ENCODE measurements around the gene ATP5MC3. TPM values are rescaled to one million over a fixed set of nuclear protein-coding genes. Genes with fewer than 3 reads are reported as not detected.

ATP5MC3 gene
- polyA plus RNA-seq, 3 donors from 2014 or later = 377 to 560 (median 464) TPM

DNA sequence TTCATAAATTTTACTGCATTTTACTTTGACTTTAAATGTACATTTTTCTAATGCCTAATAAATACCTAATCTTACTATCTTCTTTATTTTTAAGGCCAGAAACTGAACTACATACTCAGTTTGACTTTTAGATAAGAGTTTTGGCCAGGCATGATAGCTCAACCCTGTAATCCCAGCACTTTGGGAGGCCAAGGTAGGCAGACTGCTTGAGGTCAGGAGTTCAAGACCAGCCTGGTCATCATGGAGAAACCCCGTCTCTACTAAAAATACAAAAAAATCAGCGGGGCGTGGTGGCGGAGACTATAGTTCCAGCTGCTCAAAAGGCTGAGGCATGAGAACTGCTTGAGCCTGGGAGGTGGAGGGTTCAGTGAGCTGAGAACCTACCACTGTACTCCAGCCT, 22.6 kb downstream of the ATP5MC3 start:
- H3K4me3 Mint-ChIP-seq = no peak overlapping the region
- peaks cover 30 to 67% of the 10 kb centered on the region in 2 donors for H3K4me1 Mint-ChIP-seq
- H3K36me3 Mint-ChIP-seq = peaks cover 0 to 3% (median 0%) of the 10 kb centered on the region in 3 donors
- H3K9me3 Mint-ChIP-seq = no peaks in the 10 kb centered on the region
- DNase-seq = no peak
- peaks cover 0 to 2% (median 0%) of the 10 kb centered on the region in 3 donors for H3K27me3 Mint-ChIP-seq (ENCODE audit: low read depth in 3 of 3)
- no peak overlapping the region for H3K27ac Mint-ChIP-seq

GRCh38 chr2:175156534-175156933, 25.0 kb downstream of the ATP5MC3 start:
- H3K27ac Mint-ChIP-seq = no peak overlapping the region
- H3K27me3 Mint-ChIP-seq (ENCODE audit: low read depth in 3 of 3) = peaks cover 0 to 2% (median 0%) of the 10 kb centered on the region in 3 donors
- peaks cover 43 to 68% of the 10 kb centered on the region in 2 donors for H3K4me1 Mint-ChIP-seq
- H3K4me3 Mint-ChIP-seq = no peak overlapping the region
- no peaks in the 10 kb centered on the region for H3K9me3 Mint-ChIP-seq
- DNase-seq = no peak
- peaks cover 0 to 3% (median 0%) of the 10 kb centered on the region in 3 donors for H3K36me3 Mint-ChIP-seq

- peaks cover 46 to 67% of the 10 kb centered on the region in 2 donors for H3K4me1 Mint-ChIP-seq
- peak overlapping the region in 5 of 6 donors; percentile 3 to 87 (median 45) for H3K27ac Mint-ChIP-seq
- H3K9me3 Mint-ChIP-seq = no peaks in the 10 kb centered on the region
- peak overlapping the region in 2 of 5 donors; percentile 5 to 47 for H3K4me3 Mint-ChIP-seq
- H3K27me3 Mint-ChIP-seq (ENCODE audit: low read depth in 3 of 3) = peaks cover 0 to 2% (median 0%) of the 10 kb centered on the region in 3 donors
- no peak for DNase-seq
- H3K36me3 Mint-ChIP-seq = peaks cover 0 to 6% (median 2%) of the 10 kb centered on the region in 3 donors
Observed at GRCh38 chr2:175154661-175155082, 26.8 kb downstream of the ATP5MC3 start.

- Mint-ChIP-seq H3K36me3 (peaks cover 0 to 12% (median 5%) of the 10 kb centered on the region in 3 donors), H3K27ac (peak overlapping the region in 2 of 6 donors; percentile 8 to 38), H3K27me3 (ENCODE audit: low read depth in 3 of 3) (peaks cover 0 to 2% (median 0%) of the 10 kb centered on the region in 3 donors), H3K4me1 (peaks cover 63 to 87% of the 10 kb centered on the region in 2 donors), H3K9me3 (no peaks in the 10 kb centered on the region), H3K4me3 (peak overlapping the region in 4 of 5 donors; percentile 1 to 64 (median 29))
- no peak for DNase-seq
Observed at GRCh38 chr2:175152242-175152641, 29.3 kb downstream of the ATP5MC3 start.

GRCh38 chr2:175151791-175152190, 29.7 kb downstream of the ATP5MC3 start:
- Mint-ChIP-seq H3K4me3 (peak overlapping the region in 3 of 5 donors; percentile 7 to 64 (median 51)), H3K4me1 (peaks cover 62 to 87% of the 10 kb centered on the region in 2 donors), H3K9me3 (no peaks in the 10 kb centered on the region), H3K36me3 (peaks cover 0 to 12% (median 5%) of the 10 kb centered on the region in 3 donors), H3K27ac (peak overlapping the region in 1 of 6 donors; percentile 38), H3K27me3 (ENCODE audit: low read depth in 3 of 3) (peaks cover 0 to 2% (median 0%) of the 10 kb centered on the region in 3 donors)
- no peak for DNase-seq

DNA sequence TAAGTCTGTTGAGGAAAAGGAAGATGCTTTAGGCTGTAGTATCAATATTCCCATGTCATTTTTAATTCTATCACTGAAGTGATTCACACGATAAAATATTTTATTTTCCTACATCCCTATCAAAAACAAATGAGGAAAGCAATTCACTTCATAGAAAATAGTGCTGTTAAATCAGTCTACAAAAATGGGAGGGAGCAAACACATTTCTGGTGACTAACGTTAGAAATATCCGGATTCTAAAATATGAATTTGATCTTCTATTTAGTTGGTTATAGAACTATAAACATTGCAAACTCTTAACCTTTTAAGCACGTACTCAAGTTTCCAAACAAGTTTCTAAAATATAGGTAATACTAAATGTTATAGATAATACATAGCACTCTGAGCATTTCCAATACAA, 34.3 kb downstream of the ATP5MC3 start:
- DNase-seq = no peak
- Mint-ChIP-seq H3K9me3 (no peaks in the 10 kb centered on the region), H3K27me3 (ENCODE audit: low read depth in 3 of 3) (peaks cover 0 to 4% (median 0%) of the 10 kb centered on the region in 3 donors), H3K36me3 (peaks cover 0 to 8% (median 5%) of the 10 kb centered on the region in 3 donors), H3K4me3 (no peak overlapping the region), H3K27ac (no peak overlapping the region), H3K4me1 (peaks cover 50 to 94% of the 10 kb centered on the region in 2 donors)

DNA sequence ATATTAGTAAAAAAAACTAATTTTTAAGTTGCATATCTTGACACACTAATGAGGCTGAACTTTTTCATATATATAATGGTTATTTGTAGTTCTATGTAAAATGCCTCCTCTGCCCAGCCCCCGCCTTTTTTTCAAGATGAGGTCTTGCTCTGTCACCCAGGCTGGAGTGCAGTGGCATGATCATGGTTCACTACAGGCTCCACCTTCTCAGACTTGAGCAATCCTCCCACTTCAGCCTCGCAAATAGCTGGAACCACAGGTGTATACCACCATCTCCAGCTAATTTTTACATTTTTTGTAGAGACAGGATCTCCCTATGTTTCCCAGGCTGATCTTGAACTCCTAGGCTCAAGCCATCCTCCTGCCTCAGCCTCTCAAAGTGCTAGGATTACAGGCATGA, 37.8 kb downstream of the ATP5MC3 start:
- Mint-ChIP-seq H3K36me3 (no peaks in the 10 kb centered on the region), H3K27ac (no peak overlapping the region), H3K9me3 (no peaks in the 10 kb centered on the region), H3K4me3 (no peak overlapping the region), H3K27me3 (ENCODE audit: low read depth in 3 of 3) (peaks cover 0 to 4% (median 0%) of the 10 kb centered on the region in 3 donors), H3K4me1 (peaks cover 41 to 83% of the 10 kb centered on the region in 2 donors)
- no peak for DNase-seq

DNA sequence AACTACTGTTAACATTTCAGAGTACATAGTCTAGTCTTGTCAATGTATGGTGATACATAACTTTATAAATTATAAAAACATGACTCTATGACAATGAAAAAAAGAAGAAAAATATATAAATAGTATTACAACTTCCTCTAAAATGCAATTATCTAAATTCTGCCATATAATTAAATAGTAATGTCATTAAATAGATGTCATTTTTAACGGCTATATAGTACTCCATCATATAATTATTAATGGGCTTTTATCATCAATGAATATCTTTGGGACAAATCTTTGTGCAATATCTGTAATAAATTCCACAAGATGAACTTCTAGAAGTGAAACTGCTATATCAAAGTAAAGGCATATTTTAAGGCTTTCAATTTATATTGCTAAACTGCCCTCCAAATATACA, 38.3 kb downstream of the ATP5MC3 start:
- Mint-ChIP-seq H3K9me3 (no peaks in the 10 kb centered on the region), H3K27me3 (ENCODE audit: low read depth in 3 of 3) (peaks cover 0 to 4% (median 0%) of the 10 kb centered on the region in 3 donors), H3K4me3 (no peak overlapping the region), H3K27ac (no peak overlapping the region), H3K4me1 (peaks cover 40 to 83% of the 10 kb centered on the region in 2 donors), H3K36me3 (no peaks in the 10 kb centered on the region)
- DNase-seq = no peak

DNA sequence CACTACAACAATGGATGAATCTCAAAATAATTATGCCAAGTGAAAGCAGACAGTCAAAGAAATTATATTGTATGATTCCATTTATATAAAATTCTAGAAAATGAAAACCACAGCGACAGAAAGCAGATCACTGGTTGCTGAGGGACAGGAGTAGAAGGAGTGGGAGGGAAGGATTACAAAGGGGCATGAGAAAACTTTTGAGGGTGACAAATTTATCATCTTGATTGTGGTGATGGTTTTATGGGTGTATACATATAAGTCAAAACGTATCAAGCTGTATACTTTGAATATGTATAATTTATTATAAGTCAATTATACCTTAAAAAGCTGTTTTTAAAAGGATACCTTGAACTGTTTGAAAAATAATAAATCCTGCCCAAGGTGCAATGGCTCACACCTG, 41.2 kb downstream of the ATP5MC3 start:
- DNase-seq = no peak
- Mint-ChIP-seq H3K27me3 (ENCODE audit: low read depth in 3 of 3) (peaks cover 0 to 4% (median 0%) of the 10 kb centered on the region in 3 donors), H3K36me3 (peaks cover 0 to 12% (median 11%) of the 10 kb centered on the region in 3 donors), H3K9me3 (no peaks in the 10 kb centered on the region), H3K4me1 (peaks cover 49 to 85% of the 10 kb centered on the region in 2 donors), H3K27ac (peak overlapping the region in 3 of 6 donors; percentile 26 to 46 (median 32)), H3K4me3 (no peak overlapping the region)

DNA sequence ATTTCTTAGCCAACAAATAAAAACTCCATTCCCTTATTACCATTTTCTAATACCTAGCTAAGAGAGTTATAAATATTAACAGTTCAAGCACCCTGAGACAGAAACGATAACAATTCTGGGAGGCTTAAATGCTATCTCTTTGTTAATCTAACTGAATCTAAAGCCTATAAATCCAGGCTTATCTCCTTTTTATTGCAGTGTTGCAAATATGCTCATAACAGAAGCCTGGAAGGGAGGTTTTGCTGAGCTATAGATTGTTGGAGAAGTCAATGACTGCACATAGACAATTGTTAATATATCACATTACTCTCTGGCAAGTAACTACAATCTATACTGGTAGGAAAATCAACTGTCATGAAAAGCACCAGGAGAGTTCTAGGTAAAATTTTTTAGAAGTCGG, 43.7 kb downstream of the ATP5MC3 start:
- no peaks in the 10 kb centered on the region for H3K9me3 Mint-ChIP-seq
- peaks cover 0 to 4% (median 0%) of the 10 kb centered on the region in 3 donors for H3K27me3 Mint-ChIP-seq (ENCODE audit: low read depth in 3 of 3)
- H3K27ac Mint-ChIP-seq = peak overlapping the region in 1 of 6 donors; percentile 66
- peaks cover 4 to 23% (median 22%) of the 10 kb centered on the region in 3 donors for H3K36me3 Mint-ChIP-seq
- H3K4me3 Mint-ChIP-seq = no peak overlapping the region
- DNase-seq = no peak
- peaks cover 43 to 73% of the 10 kb centered on the region in 2 donors for H3K4me1 Mint-ChIP-seq

- Mint-ChIP-seq H3K36me3 (peaks cover 4 to 23% (median 22%) of the 10 kb centered on the region in 3 donors), H3K4me3 (peak overlapping the region in 3 of 5 donors; percentile 35 to 50 (median 36)), H3K27ac (peak overlapping the region in 5 of 6 donors; percentile 5 to 73 (median 17)), H3K4me1 (peaks cover 38 to 63% of the 10 kb centered on the region in 2 donors), H3K9me3 (no peaks in the 10 kb centered on the region), H3K27me3 (ENCODE audit: low read depth in 3 of 3) (no peaks in the 10 kb centered on the region)
- no peak for DNase-seq
Observed at GRCh38 chr2:175136334-175137215, 44.9 kb downstream of the ATP5MC3 start.

- Mint-ChIP-seq H3K4me3 (peak overlapping the region in 1 of 5 donors; percentile 36), H3K9me3 (no peaks in the 10 kb centered on the region), H3K36me3 (peaks cover 4 to 23% (median 22%) of the 10 kb centered on the region in 3 donors), H3K4me1 (peaks cover 35 to 61% of the 10 kb centered on the region in 2 donors), H3K27ac (peak overlapping the region in 1 of 6 donors; percentile 28), H3K27me3 (ENCODE audit: low read depth in 3 of 3) (no peaks in the 10 kb centered on the region)
- DNase-seq = no peak
Observed at GRCh38 chr2:175135862-175136261, 45.6 kb downstream of the ATP5MC3 start.

DNA sequence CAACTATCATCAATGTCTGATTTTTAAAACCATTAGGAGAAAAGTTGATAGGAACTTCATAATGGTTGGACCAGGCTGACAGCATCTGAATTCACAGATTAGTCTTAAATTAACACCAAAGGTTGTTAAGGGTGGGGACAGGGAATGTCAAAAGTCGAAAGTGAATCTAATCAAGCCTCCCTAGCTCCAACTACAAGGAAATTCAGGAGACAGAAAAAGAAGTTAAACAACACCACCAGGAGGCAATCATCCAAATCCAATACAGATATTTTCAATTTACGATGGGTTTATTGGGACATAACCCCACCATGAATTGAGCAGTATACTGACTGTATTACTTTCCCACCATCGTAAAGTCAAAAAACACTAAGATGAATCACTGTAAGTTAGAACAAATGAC, 46.3 kb downstream of the ATP5MC3 start:
- Mint-ChIP-seq H3K9me3 (no peaks in the 10 kb centered on the region), H3K27me3 (ENCODE audit: low read depth in 3 of 3) (no peaks in the 10 kb centered on the region), H3K4me3 (peak overlapping the region in 1 of 5 donors; percentile 18), H3K4me1 (peaks cover 33 to 56% of the 10 kb centered on the region in 2 donors), H3K27ac (peak overlapping the region in 3 of 6 donors; percentile 8 to 17 (median 8)), H3K36me3 (peaks cover 4 to 23% (median 22%) of the 10 kb centered on the region in 3 donors)
- no peak for DNase-seq

- Mint-ChIP-seq H3K36me3 (peaks cover 15 to 34% (median 21%) of the 10 kb centered on the region in 3 donors), H3K4me1 (peaks cover 14 to 27% of the 10 kb centered on the region in 2 donors), H3K9me3 (no peaks in the 10 kb centered on the region), H3K27ac (no peak overlapping the region), H3K27me3 (ENCODE audit: low read depth in 3 of 3) (no peaks in the 10 kb centered on the region), H3K4me3 (no peak overlapping the region)
- no peak for DNase-seq
Observed at GRCh38 chr2:175131252-175131651, 50.3 kb downstream of the ATP5MC3 start.
